Skeletal muscle tissue (tissue), 4 donors: Measurements from ENCODE around the gene RAB11A. TPM values are rescaled to one million over a fixed set of nuclear protein-coding genes. Genes with fewer than 3 reads are reported as not detected.
A peak's percentile ranks its signal among the peaks of the same experiment; 100 is the strongest.

Experiments
- H3K27ac ChIP-seq: one replicate; pipeline ENCODE4 v1.7.0; 2013; ENCODE audit warnings: mild to moderate bottlenecking, low read depth, low read length, inconsistent platforms
- H3K27me3 ChIP-seq, 3 donors: one replicate each; pipeline ENCODE4 v1.7.0; 2013; ENCODE audit warnings: low read length in 3 of 3; ENCODE audit not compliant: control insufficient read depth in 3 of 3, insufficient read depth in 3 of 3
- H3K36me3 ChIP-seq, 3 donors: one replicate each; pipeline ENCODE4 v1.7.0; 2013; ENCODE audit warnings: low read length in 3 of 3; ENCODE audit not compliant: control insufficient read depth in 3 of 3, insufficient read depth in 3 of 3
- H3K4me1 ChIP-seq, 3 donors: one replicate each; pipeline ENCODE4 v1.7.0; 2013; ENCODE audit warnings: low read length in 3 of 3, mild to moderate bottlenecking in 3 of 3; ENCODE audit not compliant: control insufficient read depth in 3 of 3, insufficient read depth in 3 of 3
- H3K4me3 ChIP-seq, 3 donors: one replicate each; pipeline ENCODE4 v1.7.0; 2013; ENCODE audit warnings: low read length in 3 of 3
- H3K9ac ChIP-seq, 3 donors: one replicate each; pipeline ENCODE4 v1.7.0; 2013; ENCODE audit warnings: low read length in 3 of 3, mild to moderate bottlenecking in 3 of 3, moderate library complexity in 2 of 3, low read depth in 1 of 3
- H3K9me3 ChIP-seq, 3 donors: one replicate each; pipeline ENCODE4 v1.7.0; 2013; ENCODE audit warnings: low read length in 3 of 3; ENCODE audit not compliant: control insufficient read depth in 3 of 3
- total RNA-seq: library from RNA; depleted of rRNA; stranded (reverse); fragments of >200 nt; gene quantifications from one replicate; pipeline ENCODE4 v1.2.3, GENCODE V29; 2014
- donor health status: Osteomylitis.

Gene RAB11A
- total RNA-seq = 50.1 TPM

DNA sequence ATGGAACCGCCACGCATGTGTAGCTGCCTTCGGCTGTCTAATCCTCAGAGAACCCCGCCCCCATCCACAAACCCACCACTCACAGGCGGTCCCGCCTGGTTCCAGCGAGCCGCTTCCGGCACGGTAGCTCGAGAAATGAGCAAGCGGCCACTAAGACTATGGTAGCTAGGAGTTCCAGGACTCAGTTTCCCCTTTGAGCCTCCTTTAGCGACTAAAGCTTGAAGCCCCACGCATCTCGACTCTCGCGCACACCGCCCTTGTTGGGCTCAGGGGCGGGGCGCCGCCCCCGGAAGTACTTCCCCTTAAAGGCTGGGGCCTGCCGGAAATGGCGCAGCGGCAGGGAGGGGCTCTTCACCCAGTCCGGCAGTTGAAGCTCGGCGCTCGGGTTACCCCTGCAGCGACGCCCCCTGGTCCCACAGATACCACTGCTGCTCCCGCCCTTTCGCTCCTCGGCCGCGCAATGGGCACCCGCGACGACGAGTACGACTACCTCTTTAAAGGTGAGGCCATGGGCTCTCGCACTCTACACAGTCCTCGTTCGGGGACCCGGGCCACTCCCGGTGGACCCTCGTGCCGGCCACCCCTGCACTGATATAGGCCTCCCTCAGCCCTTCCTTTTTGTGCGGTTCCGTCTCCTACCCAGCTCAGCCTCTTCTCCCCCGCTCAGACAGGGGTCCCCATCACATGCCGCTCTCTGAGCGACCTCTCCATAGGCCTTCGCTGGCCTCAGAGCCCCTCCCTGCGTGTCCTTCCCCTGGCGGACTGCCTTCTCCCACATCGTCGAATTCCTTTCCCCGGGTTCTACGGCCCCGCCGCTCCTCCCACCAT lies at the start of gene RAB11A:
TSS of gene RAB11A (plus strand) at position 366 of the 828 bp plus-strand sequence. CDS start at position 461, 95 bp downstream.
- no peaks in the 10 kb centered on the region for H3K27me3 ChIP-seq
- H3K36me3 ChIP-seq = no peaks in the 10 kb centered on the region
- peaks cover 10% of the 10 kb centered on the region in 3 donors for H3K4me1 ChIP-seq
- H3K9ac ChIP-seq = peak within 1 kb of the TSS; percentile 98 to 100 (median 98)
- H3K9me3 ChIP-seq = no peaks in the 10 kb centered on the region
- H3K27ac ChIP-seq = peak within 1 kb of the TSS; percentile 98
- peak within 1 kb of the TSS; percentile 94 to 100 (median 99) for H3K4me3 ChIP-seq

DNA sequence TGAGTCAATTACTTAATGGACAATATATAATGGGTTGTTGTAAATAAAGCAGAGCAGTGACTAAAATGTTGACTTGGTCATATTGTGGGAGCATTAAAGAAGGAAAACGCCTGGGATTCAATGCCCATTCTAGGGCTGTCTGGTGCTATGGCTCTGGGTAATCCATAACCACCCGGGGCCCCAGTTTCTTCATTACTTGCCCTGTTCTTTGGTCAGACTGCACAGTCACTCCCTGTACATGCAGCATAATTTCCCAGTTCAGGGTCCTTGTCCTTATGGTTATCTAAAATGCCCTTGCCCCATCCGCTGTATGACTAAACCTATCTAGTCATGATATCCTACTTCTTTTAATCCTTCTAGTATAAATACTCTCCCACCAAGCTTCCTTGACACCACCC lies 49.7 kb upstream of the RAB11A start:
- Histone ChIP-seq H3K9ac (no peak overlapping the region), H3K27ac (peak overlapping the region; percentile 31), H3K27me3 (no peaks in the 10 kb centered on the region), H3K36me3 (no peaks in the 10 kb centered on the region), H3K4me1 (peaks cover 0 to 4% (median 2%) of the 10 kb centered on the region in 3 donors), H3K9me3 (no peaks in the 10 kb centered on the region), H3K4me3 (no peak overlapping the region)

DNA sequence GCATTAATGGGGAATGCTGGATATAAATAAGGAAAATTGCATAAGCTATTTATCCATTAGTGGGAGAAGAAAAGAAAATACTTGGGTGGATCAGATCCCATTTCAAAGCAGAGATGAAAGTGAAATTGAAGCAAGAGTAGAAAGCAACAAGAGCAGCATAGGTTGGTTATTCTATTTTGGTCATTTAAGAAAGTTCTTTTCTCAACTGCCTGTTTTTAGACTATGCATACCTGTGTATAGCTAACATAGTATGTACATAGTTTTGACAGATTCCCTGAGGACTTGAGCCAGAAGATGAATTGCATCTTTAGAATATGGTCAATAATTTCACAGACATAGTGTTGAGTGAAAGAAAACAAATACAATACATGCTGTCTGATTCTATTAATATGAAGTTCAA lies 48.2 kb upstream of the RAB11A start:
- H3K27ac ChIP-seq = no peak overlapping the region
- H3K9ac ChIP-seq = no peak overlapping the region
- H3K36me3 ChIP-seq = no peaks in the 10 kb centered on the region
- no peaks in the 10 kb centered on the region for H3K9me3 ChIP-seq
- H3K4me3 ChIP-seq = no peak overlapping the region
- H3K4me1 ChIP-seq = peaks cover 0 to 4% (median 2%) of the 10 kb centered on the region in 3 donors
- no peaks in the 10 kb centered on the region for H3K27me3 ChIP-seq

DNA sequence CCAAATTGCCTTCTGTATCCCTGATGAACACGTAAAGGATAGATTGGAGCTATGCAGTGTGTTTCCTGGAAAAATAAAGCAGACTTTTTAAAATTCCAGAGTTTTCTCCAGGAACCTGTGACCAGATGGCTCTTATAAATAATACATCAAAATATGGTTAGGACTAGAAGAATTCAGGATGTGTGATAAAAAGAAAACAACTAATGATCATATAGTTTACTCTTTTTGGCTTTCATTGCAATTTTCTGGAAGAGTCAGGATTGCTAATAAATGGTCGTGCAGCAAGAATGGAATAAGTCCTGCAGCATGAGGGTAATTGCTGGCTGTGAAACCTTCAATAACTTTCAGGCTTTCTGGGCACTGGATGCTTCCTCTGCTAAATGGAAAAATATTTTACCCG lies 47.0 kb upstream of the RAB11A start:
- Histone ChIP-seq H3K4me1 (peaks cover 0 to 4% (median 2%) of the 10 kb centered on the region in 3 donors), H3K9me3 (no peaks in the 10 kb centered on the region), H3K4me3 (no peak overlapping the region), H3K9ac (no peak overlapping the region), H3K36me3 (no peaks in the 10 kb centered on the region), H3K27me3 (no peaks in the 10 kb centered on the region), H3K27ac (no peak overlapping the region)

DNA sequence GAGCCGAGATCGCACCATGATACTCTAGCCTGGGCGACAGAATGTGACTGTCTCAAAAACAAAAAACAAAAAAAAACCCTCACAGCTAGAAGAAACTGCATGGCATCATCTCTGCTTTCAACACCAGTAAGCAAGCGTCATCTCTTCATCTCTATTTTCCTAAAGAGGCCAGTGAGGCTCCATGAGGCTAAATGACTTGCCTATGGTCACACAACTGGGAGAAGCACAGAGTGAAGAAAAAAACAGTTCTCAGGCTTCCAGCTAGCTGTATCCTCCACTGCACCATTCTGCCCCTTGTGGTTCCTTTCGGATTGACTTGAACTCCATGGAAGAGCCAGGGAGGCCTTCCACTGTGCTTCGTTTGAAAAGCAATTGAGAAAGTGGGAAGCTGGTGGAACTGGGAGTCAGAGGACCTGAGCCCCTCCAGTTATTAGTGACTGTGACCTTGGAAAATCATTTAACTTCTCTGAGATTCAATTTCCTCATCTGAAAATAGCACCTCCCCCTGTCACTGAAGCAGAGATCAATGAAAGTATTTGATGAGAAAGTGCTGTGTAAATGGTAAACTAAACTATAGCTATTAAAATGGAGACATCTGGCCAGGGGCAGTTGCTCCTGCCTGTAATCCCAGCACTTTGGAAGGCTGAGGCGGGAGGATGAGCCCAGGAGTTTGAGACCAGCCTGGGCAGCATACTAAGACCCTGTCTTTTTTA lies 45.1 kb upstream of the RAB11A start:
- H3K9ac ChIP-seq = no peak overlapping the region
- no peaks in the 10 kb centered on the region for H3K27me3 ChIP-seq
- H3K4me3 ChIP-seq = no peak overlapping the region
- peaks cover 0 to 2% (median 0%) of the 10 kb centered on the region in 3 donors for H3K4me1 ChIP-seq
- H3K36me3 ChIP-seq = no peaks in the 10 kb centered on the region
- H3K27ac ChIP-seq = no peak overlapping the region
- no peaks in the 10 kb centered on the region for H3K9me3 ChIP-seq

DNA sequence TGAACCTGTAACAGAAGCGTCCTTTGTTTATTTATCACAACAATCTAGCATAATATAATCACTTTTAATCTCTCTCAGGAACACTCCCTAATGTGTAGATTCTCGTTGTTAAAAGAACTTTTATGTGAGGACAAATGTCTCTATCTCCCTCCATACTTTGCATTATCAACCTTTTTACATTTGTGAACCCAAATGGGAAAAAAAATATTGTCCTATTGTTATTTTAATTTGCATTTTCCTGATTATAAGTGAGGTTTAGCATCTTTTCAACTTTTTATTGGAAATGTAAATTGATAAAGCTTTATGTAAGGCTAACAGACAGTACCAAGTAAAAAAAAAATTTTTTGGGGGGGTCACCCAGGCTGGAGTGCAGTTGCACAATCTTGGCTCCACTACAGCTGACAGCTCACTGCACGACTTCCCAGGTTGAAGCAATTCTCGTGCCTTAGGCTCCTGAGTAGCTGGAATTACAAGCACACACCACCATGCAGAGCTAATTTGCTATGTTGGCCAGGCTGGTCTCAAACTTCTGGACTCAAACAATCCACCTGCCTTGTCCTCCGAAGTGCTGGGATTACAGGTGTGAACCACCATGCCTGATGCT lies 44.2 kb upstream of the RAB11A start:
- Histone ChIP-seq H3K4me1 (peaks cover 0 to 2% (median 0%) of the 10 kb centered on the region in 3 donors), H3K27ac (no peak overlapping the region), H3K4me3 (no peak overlapping the region), H3K27me3 (no peaks in the 10 kb centered on the region), H3K9me3 (no peaks in the 10 kb centered on the region), H3K36me3 (no peaks in the 10 kb centered on the region), H3K9ac (no peak overlapping the region)

DNA sequence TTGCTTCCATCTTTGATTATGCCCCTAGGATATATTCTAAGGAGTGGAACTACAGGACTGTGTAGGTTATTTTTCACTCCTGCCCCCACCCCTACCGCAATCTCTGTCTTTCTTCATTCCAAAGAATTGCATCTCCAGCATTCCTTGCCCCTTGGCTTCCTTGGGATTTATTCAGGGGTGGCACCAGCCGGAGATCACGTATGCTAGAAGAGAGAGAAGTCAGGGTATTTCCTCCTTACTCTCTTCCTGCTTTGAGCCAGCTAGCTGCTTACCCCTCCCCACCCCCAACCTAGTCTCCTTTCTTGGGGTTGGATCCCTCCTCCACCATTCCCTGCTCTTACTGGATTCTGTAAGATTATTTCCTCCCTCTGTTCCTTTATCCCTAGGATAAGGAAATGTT lies 42.2 kb upstream of the RAB11A start:
- H3K4me1 ChIP-seq = peaks cover 0 to 6% (median 2%) of the 10 kb centered on the region in 3 donors
- no peaks in the 10 kb centered on the region for H3K9me3 ChIP-seq
- no peak overlapping the region for H3K4me3 ChIP-seq
- no peak overlapping the region for H3K9ac ChIP-seq
- H3K36me3 ChIP-seq = no peaks in the 10 kb centered on the region
- no peaks in the 10 kb centered on the region for H3K27me3 ChIP-seq
- H3K27ac ChIP-seq = no peak overlapping the region

DNA sequence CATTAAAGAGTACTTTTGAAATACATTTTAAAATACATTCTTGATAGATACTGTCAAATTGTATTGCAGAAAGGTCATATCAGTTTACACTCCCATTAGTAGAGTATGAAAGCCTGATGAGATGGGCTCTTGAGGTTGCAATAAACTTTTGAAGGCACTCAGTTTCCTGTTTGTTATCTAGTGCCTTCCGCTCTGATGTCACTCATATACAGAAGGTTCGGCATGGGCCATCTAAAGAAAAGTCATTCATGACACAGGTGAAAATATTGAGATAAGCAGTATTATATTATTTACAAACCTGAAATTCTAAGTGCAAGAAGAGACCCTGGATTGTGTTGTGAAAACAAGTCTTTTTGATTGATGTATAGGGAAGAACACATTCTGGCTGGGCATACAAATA lies 40.7 kb upstream of the RAB11A start:
- Histone ChIP-seq H3K4me1 (peaks cover 12 to 18% (median 12%) of the 10 kb centered on the region in 3 donors), H3K27me3 (no peaks in the 10 kb centered on the region), H3K4me3 (no peak overlapping the region), H3K27ac (no peak overlapping the region), H3K36me3 (no peaks in the 10 kb centered on the region), H3K9ac (no peak overlapping the region), H3K9me3 (no peaks in the 10 kb centered on the region)

DNA sequence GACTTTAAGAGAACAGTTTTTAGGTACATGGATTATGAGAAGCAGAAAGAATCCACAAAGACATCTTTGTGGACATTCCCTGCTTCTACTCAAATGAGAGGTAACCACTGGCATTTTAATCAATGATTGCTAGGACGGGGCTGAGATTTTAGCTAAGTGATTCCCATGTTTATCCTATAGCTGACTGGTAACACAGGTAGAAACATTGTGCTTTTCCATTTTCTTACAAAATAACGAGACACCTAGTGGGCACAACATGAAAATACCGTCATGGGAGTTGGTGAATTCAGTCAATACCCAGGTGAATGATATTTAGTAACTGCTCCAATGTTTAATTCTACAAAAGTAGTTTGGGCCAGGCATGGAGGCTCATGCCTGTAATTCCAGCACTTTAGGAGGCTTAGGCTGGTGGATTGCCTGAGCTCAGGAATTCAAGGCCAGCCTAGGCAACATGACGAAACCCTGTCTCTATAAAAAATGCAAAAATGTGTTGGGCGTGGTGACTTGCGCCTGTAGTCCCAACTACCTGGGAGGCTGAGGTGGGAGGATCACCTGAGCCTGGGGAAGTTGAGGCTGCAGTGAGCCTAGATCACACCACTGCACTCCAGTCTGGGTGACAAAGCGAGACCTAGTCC lies 40.0 kb upstream of the RAB11A start:
- H3K4me1 ChIP-seq = peaks cover 18 to 23% (median 19%) of the 10 kb centered on the region in 3 donors
- H3K9me3 ChIP-seq = no peaks in the 10 kb centered on the region
- no peaks in the 10 kb centered on the region for H3K36me3 ChIP-seq
- no peak overlapping the region for H3K27ac ChIP-seq
- no peak overlapping the region for H3K4me3 ChIP-seq
- no peak overlapping the region for H3K9ac ChIP-seq
- H3K27me3 ChIP-seq = no peaks in the 10 kb centered on the region
